ENCODE results near the gene LRATD1.

DNA sequence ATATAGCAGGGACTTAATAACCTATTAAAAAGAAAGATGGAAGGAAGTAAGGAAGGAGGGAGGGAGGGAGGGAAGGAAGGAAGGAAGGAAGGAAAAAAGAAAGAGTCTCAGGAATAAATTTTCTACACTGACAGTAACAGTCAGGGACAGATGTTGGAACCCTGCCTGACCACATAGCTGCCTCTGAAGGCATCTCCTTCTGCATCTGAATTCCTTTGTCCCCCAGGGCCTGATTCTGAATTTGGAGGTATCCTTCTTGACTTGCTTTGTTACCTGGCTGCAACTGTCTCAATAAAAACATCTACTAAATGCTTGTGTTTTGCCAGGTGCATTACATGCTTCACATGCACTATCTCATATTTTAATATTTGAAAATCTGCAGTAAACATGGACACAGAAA is 17.4 kb upstream of the LRATD1 start:
- TF ChIP-seq, protein P1, sequence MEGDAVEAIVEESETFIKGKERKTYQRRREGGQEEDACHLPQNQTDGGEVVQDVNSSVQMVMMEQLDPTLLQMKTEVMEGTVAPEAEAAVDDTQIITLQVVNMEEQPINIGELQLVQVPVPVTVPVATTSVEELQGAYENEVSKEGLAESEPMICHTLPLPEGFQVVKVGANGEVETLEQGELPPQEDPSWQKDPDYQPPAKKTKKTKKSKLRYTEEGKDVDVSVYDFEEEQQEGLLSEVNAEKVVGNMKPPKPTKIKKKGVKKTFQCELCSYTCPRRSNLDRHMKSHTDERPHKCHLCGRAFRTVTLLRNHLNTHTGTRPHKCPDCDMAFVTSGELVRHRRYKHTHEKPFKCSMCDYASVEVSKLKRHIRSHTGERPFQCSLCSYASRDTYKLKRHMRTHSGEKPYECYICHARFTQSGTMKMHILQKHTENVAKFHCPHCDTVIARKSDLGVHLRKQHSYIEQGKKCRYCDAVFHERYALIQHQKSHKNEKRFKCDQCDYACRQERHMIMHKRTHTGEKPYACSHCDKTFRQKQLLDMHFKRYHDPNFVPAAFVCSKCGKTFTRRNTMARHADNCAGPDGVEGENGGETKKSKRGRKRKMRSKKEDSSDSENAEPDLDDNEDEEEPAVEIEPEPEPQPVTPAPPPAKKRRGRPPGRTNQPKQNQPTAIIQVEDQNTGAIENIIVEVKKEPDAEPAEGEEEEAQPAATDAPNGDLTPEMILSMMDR (IDR thresholded peaks at IDR 0.05), result no peak
- TF ChIP-seq EZH2 (IDR thresholded peaks at IDR 0.05) (no peak), EZH2phosphoT487 (IDR thresholded peaks at IDR 0.05) (no peak)

All from neural progenitor cell (in vitro differentiated cells).